Measurements from ENCODE around the gene HSPB6.

Gene HSPB6

DNA sequence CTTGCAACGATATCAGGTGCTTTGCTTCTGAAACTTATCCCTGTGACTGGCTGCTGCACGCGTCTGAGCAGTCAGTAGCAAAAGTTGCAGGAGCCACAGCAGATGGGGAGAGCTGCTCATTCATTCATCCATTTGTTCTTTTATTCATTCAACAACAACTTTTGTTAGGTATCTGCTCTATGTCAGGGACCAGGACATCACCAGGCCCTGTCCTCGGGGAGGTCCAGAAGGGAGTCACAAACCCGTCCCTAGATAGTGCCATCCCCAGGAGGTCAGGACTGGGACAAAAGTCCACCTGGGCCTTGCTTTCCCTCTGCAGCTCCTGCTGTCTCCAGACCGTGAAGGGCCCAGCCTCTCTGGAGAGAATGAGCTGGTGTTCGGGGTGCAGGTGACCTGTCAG is 21.1 kb upstream of the HSPB6 start:
- H3F3A ChIP-seq (ENCODE audit: insufficient read depth, low read length) = no peaks in the 10 kb centered on the region
- H3K9ac ChIP-seq (ENCODE audit: low read length) = no peak overlapping the region
- no peak overlapping the region for H3K4me3 ChIP-seq (ENCODE audit: low read depth, low read length, poor library complexity, severe bottlenecking)

DNA sequence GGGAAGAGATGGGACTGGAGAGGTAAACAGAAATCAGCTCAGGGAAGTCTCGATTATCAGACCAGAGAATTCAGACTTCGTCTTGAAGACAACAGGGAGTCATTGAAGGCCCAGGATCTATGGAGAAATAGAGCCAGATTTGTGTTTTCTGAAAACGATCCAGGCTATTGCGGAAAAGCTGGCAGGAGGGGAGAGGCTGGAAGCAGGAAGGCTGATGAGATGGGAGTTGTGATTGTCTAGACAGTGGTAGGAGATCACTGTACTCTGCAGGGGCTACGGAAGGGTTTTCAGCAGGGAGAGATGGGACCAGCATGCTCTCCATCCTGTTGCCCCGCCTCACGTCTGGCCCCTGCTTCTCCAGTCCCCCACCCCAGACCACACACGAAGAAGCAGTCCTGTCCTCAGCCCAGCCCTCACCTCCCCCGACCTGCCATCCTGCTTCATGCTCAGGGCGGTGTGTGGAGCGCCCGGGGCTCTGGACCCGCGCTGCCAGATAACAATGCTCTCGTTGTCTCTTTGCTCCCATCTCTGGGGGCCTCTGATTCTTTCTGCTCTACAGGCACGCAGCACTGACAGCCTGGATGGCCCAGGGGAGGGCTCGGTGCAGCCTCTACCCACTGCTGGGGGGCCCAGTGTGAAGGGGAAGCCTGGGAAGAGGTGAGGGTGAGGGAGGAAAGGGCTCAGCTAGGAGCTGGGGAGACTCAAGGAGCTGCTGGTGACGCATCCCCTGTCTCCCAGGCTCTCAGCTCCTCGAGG is 20.4 kb upstream of the HSPB6 start:
- no peak overlapping the region for H3K4me3 ChIP-seq (ENCODE audit: low read depth, low read length, poor library complexity, severe bottlenecking)
- peaks cover 7% of the 10 kb centered on the region; the same call in 1 of the 2 replicates for H3K36me3 ChIP-seq (ENCODE audit: insufficient read depth, low read length)
- no peaks in the 10 kb centered on the region for H3F3A ChIP-seq (ENCODE audit: insufficient read depth, low read length)
- H3K27ac ChIP-seq (ENCODE audit: low read depth, low read length, poor library complexity, severe bottlenecking) = no peak overlapping the region
- H3K4me2 ChIP-seq (ENCODE audit: low read length) = no peak overlapping the region
- TF ChIP-seq, protein P1, sequence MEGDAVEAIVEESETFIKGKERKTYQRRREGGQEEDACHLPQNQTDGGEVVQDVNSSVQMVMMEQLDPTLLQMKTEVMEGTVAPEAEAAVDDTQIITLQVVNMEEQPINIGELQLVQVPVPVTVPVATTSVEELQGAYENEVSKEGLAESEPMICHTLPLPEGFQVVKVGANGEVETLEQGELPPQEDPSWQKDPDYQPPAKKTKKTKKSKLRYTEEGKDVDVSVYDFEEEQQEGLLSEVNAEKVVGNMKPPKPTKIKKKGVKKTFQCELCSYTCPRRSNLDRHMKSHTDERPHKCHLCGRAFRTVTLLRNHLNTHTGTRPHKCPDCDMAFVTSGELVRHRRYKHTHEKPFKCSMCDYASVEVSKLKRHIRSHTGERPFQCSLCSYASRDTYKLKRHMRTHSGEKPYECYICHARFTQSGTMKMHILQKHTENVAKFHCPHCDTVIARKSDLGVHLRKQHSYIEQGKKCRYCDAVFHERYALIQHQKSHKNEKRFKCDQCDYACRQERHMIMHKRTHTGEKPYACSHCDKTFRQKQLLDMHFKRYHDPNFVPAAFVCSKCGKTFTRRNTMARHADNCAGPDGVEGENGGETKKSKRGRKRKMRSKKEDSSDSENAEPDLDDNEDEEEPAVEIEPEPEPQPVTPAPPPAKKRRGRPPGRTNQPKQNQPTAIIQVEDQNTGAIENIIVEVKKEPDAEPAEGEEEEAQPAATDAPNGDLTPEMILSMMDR (IDR thresholded peaks at IDR 0.05; ENCODE audit: low read length) = no peak
- no peak for TF ChIP-seq EZH2 (IDR thresholded peaks at IDR 0.05; ENCODE audit: borderline replicate concordance, low read length)
- H3K4me1 ChIP-seq (ENCODE audit: insufficient read depth, low read length, severe bottlenecking) = peaks cover 19% of the 10 kb centered on the region
- H3K9me2 ChIP-seq (ENCODE audit: low read depth, low read length) = no peaks in the 10 kb centered on the region
- no peaks in the 10 kb centered on the region for H3K27me3 ChIP-seq (ENCODE audit: insufficient read depth, low read length)
- no peaks in the 10 kb centered on the region for H4K20me1 ChIP-seq (ENCODE audit: insufficient read depth, low read length)
- H3K79me2 ChIP-seq (ENCODE audit: insufficient read depth, low read length) = no peaks in the 10 kb centered on the region
- H3K9me3 ChIP-seq (ENCODE audit: low read length) = no peaks in the 10 kb centered on the region
- no peak overlapping the region for H2AFZ ChIP-seq (ENCODE audit: low read length)
- H3K9ac ChIP-seq (ENCODE audit: low read length) = no peak overlapping the region; the same call in 1 of the 2 replicates

More for the DNA sequence above, 21.1 kb upstream of the HSPB6 start:
- H3K36me3 ChIP-seq (ENCODE audit: insufficient read depth, low read length) = peaks cover 14% of the 10 kb centered on the region; the same call in 1 of the 2 replicates
- no peaks in the 10 kb centered on the region for H3K9me2 ChIP-seq (ENCODE audit: low read depth, low read length)
- H3K4me1 ChIP-seq (ENCODE audit: insufficient read depth, low read length, severe bottlenecking) = peaks cover 19% of the 10 kb centered on the region
- H3K4me2 ChIP-seq (ENCODE audit: low read length) = no peak overlapping the region
- no peaks in the 10 kb centered on the region for H3K27me3 ChIP-seq (ENCODE audit: insufficient read depth, low read length)
- TF ChIP-seq, protein P1 (IDR thresholded peaks at IDR 0.05; ENCODE audit: low read length) = no peak
- TF ChIP-seq EZH2 (IDR thresholded peaks at IDR 0.05; ENCODE audit: borderline replicate concordance, low read length) = no peak
- no peak overlapping the region for H2AFZ ChIP-seq (ENCODE audit: low read length)
- no peaks in the 10 kb centered on the region for H3K9me3 ChIP-seq (ENCODE audit: low read length)
- no peak overlapping the region for H3K27ac ChIP-seq (ENCODE audit: low read depth, low read length, poor library complexity, severe bottlenecking)
- H4K20me1 ChIP-seq (ENCODE audit: insufficient read depth, low read length) = no peaks in the 10 kb centered on the region
- H3K79me2 ChIP-seq (ENCODE audit: insufficient read depth, low read length) = no peaks in the 10 kb centered on the region

DNA sequence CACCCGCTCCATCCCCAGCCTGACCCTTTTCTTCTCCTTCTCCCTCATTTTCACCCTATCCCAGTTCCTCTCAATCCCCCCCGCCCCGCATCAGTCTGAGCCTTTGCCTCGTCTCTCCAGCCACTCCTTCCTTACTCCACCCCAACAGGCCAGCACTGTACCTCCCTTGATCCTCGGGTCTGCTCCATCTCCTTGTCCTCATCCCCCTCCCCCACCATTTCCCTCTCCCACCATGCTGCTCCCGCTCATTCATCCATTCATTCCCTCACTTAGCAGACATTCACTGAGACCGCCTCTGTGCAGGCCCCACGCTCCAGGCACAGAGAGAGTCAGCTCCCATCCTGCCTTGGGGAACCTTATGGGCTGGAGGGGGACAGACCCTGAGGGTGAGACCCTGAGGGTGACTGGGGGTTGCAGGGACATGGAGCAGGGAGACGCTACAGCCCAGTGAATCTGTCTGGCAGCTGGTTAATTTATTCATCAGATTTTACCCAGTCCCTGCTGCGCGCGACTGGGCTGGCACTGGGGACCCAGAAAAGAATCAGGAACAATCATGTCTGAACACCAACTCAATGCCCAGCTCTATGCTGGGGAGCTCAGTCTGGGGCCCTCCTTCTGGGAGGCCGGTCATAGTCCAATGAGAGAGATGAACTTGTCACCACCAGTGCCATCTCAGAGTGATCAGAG is 19.4 kb upstream of the HSPB6 start:
- H3K4me2 ChIP-seq (ENCODE audit: low read length) = peak overlapping the region; percentile 80
- peak overlapping the region; percentile 80 for H3K4me3 ChIP-seq (ENCODE audit: low read depth, low read length, poor library complexity, severe bottlenecking)
- TF ChIP-seq, protein P1 (IDR thresholded peaks at IDR 0.05; ENCODE audit: low read length) = no peak
- no peak for TF ChIP-seq EZH2 (IDR thresholded peaks at IDR 0.05; ENCODE audit: borderline replicate concordance, low read length)
- H3F3A ChIP-seq (ENCODE audit: insufficient read depth, low read length) = no peaks in the 10 kb centered on the region
- no peaks in the 10 kb centered on the region for H3K9me2 ChIP-seq (ENCODE audit: low read depth, low read length)
- H3K9me3 ChIP-seq (ENCODE audit: low read length) = no peaks in the 10 kb centered on the region
- no peak overlapping the region for H3K27ac ChIP-seq (ENCODE audit: low read depth, low read length, poor library complexity, severe bottlenecking)
- H2AFZ ChIP-seq (ENCODE audit: low read length) = no peak overlapping the region
- no peaks in the 10 kb centered on the region for H4K20me1 ChIP-seq (ENCODE audit: insufficient read depth, low read length)
- peaks cover 3% of the 10 kb centered on the region; the same call in 1 of the 2 replicates for H3K36me3 ChIP-seq (ENCODE audit: insufficient read depth, low read length)
- H3K4me1 ChIP-seq (ENCODE audit: insufficient read depth, low read length, severe bottlenecking) = peaks cover 19% of the 10 kb centered on the region
- no peaks in the 10 kb centered on the region for H3K27me3 ChIP-seq (ENCODE audit: insufficient read depth, low read length)
- H3K9ac ChIP-seq (ENCODE audit: low read length) = peak overlapping the region; percentile 78
- H3K79me2 ChIP-seq (ENCODE audit: insufficient read depth, low read length) = no peaks in the 10 kb centered on the region

Measured in OCI-LY1 (cell line).